Breast epithelium (tissue), 3 donors: ENCODE data around the gene CFAP43.

Source experiments
- POLR2A ChIP-seq: fragments of 450-650 bp; IDR thresholded peaks from one replicate; pipeline ENCODE4 v1.6.1; 2016; ENCODE audit warnings: antibody characterized with exemption, mild to moderate bottlenecking, moderate library complexity
- POLR2AphosphoS5 ChIP-seq, 3 donors: sonication (generic); formaldehyde crosslinking; IDR thresholded peaks; one replicate each; pipeline ENCODE4 v1.6.1; 2017; ENCODE audit warnings: antibody characterized with exemption in 3 of 3

- no peak for TF ChIP-seq POLR2AphosphoS5 (IDR thresholded peaks at IDR 0.05)
- no peak for TF ChIP-seq POLR2A
Observed at GRCh38 chr10:104246976-104247375, 14.8 kb upstream of the CFAP43 start.
